Suppressor macrophage treated with lipopolysaccharide for 1 hour (primary cell): ENCODE results near the gene CBR1.
"Not testable (repeated sequence)": the region's sequence is repeated elsewhere in the genome, so short reads cannot be mapped to it uniquely, and the experiment has no call there.

Source experiments
- DNase-seq, 3 donors: peaks; one replicate each; pipeline ENCODE4 v3.0.0-alpha.2; 2020 to 2022

The CBR1 gene

DNA sequence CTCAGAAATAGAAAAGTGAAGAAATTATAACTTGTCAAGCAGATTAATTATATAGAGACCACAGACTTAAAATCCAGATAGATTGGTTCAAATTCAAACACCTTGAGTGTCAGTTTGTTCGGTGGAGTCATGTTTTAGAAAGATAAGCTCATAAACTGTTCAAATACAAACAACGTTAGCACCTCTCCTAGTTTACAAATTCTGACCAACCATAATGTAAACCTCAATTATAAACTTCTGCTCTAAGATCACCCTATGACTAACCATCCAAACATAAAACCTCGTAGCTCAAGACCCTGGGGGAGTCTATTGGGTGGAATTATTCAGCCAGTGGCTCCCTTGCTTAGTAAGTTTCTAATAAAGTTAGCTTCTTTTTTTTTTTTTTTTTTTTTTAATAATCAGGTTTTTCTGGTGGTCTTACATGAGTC lies 12.4 kb downstream of the CBR1 start:
- DNase-seq = no peak

- DNase-seq = no peak
Observed at GRCh38 chr21:36087362-36088138, 17.7 kb downstream of the CBR1 start.

- DNase-seq = no peak
Observed at GRCh38 chr21:36089946-36090345, 20.1 kb downstream of the CBR1 start.

GRCh38 chr21:36092681-36093080 lies 22.9 kb downstream of the CBR1 start:
- DNase-seq = no peak

GRCh38 chr21:36093512-36093911 lies 23.7 kb downstream of the CBR1 start:
- DNase-seq = no peak

- no peak for DNase-seq
Observed at GRCh38 chr21:36096398-36097290, 26.8 kb downstream of the CBR1 start.

GRCh38 chr21:36097427-36098181 lies 27.8 kb downstream of the CBR1 start:
- peak in 1 of 3 donors; percentile 28 for DNase-seq

DNA sequence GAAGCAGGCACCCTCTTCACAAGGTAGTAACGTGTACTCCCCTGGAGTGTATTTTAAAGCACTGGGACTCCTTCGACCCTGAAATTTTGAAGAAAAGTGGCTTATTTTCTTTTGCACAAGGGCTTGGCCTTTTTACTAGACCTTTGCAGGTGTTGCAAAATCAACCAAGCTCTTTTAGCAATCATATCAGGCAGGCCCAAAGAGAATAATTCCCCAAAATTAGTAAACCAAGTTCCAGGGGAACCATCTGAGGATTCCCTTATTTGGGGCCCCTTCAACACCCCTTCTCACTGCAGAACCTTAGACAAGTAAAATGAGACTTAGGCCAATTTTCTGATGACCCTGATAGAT lies 28.3 kb downstream of the CBR1 start:
- no peak for DNase-seq

- DNase-seq = no peak
Observed at GRCh38 chr21:36099000-36099399, 29.2 kb downstream of the CBR1 start.

GRCh38 chr21:36099695-36100211 lies 29.9 kb downstream of the CBR1 start:
- not testable (repeated sequence) for DNase-seq

GRCh38 chr21:36100971-36101641 lies 31.3 kb downstream of the CBR1 start:
- no peak for DNase-seq

DNA sequence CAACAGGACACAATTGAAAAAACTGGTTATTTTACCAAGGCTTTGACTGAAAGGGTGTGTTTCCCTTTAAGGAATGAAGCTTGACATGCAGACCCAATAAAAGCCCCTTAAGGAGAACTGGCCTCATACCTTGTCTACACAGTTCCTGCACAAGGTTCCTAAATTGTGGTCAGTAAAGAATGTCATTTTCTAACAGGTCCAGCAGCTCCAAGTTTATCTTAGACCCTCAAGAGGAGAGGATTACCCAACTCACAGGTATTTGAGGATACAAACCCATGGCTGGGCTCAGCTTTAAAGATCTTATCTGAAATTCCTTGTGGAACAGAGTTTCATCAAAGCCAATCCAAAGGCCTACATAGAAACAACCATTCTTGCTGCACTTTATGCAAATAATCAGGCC lies 33.6 kb downstream of the CBR1 start:
- DNase-seq = no peak

DNA sequence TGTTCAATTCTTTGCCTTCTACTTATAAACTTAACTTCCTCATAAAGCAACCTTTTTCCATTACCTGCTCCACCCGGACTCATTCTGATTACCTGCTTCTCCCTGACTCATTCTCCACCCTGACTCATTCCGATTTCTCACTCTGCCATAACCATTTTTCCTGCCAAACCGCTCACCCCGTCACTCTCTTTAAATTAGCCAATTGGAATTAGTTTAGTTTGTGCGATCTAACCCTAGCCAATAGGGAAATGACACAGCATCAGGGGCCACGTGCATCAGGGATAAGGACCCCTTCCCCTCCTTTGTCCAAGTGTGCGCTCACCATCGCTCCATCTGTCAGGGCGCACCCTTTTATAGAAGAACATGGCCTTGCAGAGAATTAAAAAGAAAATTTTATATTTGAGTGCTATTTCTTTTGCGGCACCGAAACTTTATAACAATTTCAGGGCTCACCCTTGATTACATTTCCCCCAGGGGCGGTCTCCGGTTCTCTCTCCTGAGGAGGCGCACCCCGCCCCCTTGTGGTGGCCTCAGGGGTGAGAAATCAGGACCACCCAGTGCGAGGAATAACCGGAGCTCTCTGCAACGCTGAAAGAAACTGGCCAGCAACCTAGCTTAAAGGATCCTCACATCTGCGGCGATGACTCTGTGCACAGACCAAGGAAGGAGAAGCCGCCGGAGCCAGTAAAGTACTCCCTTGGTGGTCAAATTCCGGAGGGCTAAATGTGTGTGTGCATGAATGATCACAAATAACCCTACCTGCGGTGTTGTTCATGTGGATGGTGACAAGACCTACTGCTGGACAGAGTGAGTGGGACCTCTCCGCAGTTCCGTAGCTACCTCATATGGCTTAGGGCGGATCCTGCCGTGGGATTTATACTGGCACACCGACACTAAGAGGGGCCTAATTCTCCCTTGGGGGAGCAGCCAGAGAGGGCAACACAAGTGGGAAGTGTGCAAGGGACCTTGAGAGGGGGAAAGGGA lies 34.8 kb downstream of the CBR1 start:
- DNase-seq = peak; percentile 44 to 79 (median 46)

DNA sequence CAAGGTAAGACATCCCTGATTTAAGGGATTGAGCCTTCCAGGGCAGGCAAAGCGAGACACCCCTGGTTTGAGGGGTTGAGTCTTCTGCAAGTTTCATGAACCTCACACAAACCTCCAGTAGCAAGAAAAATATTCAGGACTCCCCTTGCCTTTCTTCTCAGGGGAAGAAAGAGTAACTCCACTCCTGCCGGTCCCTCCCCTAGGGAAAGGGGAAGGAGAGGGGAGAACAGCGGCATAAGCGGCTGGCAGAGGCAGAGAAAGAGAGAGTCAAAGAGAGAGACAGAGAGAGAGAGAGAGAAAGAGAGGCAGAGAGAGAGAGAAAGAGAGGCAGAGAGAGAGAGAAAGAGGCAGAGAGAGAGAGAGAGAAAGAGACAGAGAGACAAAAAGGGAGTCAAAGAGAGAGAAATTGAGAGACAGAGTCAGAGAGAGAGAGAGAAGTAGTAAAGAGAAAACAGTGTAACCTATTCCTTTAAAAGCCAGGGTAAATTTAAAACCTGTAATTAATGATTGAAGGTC lies 35.6 kb downstream of the CBR1 start:
- peak in 1 of 3 donors; percentile 27 for DNase-seq

DNA sequence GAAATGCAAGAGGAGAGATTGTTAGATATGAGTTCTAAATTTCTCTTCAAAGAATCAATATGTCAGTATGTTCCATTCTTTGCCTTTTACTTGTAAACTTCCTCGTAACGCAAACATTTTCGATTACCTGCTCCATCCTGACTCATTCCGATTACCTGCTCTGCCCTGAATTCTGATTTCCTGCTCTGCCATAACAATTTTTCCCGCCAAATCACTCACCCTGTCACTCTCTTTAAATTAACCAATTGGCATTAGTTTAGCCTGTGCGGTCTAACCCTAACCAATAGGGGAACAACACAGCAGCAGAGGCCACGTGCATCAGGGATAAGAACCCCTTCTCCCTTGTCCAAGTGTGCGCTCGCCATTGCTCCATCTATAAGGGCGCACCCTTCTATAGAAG lies 40.0 kb downstream of the CBR1 start:
- no peak for DNase-seq

DNA sequence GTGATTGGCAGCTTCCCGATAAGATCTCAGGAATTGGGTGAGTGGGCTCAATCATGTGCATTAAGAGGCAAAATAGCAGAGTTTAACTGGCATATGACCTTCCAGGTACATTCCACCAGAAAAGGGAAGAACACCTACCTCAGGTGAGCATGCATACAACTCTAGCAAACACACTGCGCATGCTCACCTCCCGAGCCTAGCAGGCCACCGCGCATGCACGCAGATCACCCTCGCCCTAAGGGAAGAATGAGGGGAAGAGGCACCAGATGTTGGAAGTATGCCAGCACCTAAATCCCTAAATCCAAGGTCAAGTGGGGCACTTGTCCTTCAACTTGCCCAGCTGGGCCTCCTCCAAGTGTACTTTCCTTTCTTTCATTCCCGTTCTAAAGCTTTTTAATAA lies 41.4 kb downstream of the CBR1 start:
- DNase-seq = no peak

GRCh38 chr21:36113647-36114428 lies 44.0 kb downstream of the CBR1 start:
- peak in 1 of 3 donors; percentile 30 for DNase-seq

GRCh38 chr21:36115138-36115730 lies 45.4 kb downstream of the CBR1 start:
- DNase-seq = peak in 1 of 3 donors; percentile 21

DNA sequence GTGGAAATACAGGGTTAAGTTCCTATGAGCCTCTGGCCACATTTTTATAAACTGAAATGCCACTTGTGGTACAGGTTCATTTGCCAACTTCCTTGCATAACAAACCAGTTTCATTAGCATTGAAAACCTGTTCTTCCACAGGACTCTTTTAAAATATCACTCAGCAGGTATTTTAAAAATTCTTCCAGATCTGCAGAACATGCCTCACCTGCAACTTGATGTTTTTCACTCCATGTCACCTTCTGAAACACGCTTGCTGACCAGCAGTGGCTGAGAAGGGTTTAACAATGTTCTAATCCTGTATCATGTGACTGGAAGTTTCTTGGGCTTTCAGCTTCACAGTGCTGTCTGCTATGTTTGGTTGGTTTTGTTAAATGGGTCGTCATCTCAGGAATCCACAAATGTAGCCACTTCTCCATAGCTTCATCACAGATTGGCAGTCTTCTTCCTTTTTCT lies 47.5 kb downstream of the CBR1 start:
- DNase-seq = peak; percentile 30 to 56 (median 55)
